OCI-LY7 (cell line): ENCODE results near the gene HTT-AS. TPM values are rescaled to one million over a fixed set of nuclear protein-coding genes. Genes with fewer than 3 reads are reported as not detected.

Experiments used
- BruUV-seq: library from RNA; stranded (reverse); fragments of 400-500 nt; replicated peaks from 2 replicates; lab custom pipeline; 2021; lab: Mats Ljungman, UMichigan
- CTCF ChIA-PET: fragments of 300-600 bp; sonication (Branson Sonifier 250); formaldehyde crosslinking; loops from one replicate; lab custom pipeline; 2022; ENCODE audit warnings: antibody characterized with exemption; ENCODE audit not compliant: unreplicated experiment; lab: Charles Lee
- POLR2A ChIA-PET: fragments of 300-600 bp; sonication (Branson Sonifier 250); formaldehyde crosslinking; loops from one replicate; lab custom pipeline; 2022; ENCODE audit warnings: antibody characterized with exemption; lab: Charles Lee
- DNase-seq: peaks from one replicate; pipeline ENCODE4 v3.0.0-alpha.2; 2015; ENCODE audit warnings: low spot score
- H2AFZ ChIP-seq: fragments of 200-600 bp; sonication (generic), shearing (Covaris generic); 2 replicates; pipeline ENCODE4 v1.6.1; 2014; ENCODE audit warnings: mild to moderate bottlenecking, antibody characterized with exemption, low read length, moderate library complexity
- H3K27ac ChIP-seq: fragments of 200-600 bp; sonication (generic); 2 replicates; pipeline ENCODE4 v1.5.1; 2014; ENCODE audit warnings: mixed run types, low read depth, mild to moderate bottlenecking, moderate library complexity, low read length, inconsistent platforms; ENCODE audit not compliant: poor library complexity, severe bottlenecking
- H3K36me3 ChIP-seq: fragments of 200-600 bp; sonication (generic); 2 replicates; pipeline ENCODE4 v1.6.1; 2014; ENCODE audit warnings: mild to moderate bottlenecking, antibody characterized with exemption, low read length, moderate library complexity, mixed read lengths; ENCODE audit not compliant: insufficient read depth
- H3K4me1 ChIP-seq: fragments of 200-600 bp; sonication (generic); 2 replicates; pipeline ENCODE4 v1.5.1; 2014; ENCODE audit warnings: mild to moderate bottlenecking, low read length; ENCODE audit not compliant: insufficient read depth, poor library complexity, severe bottlenecking
- H3K4me2 ChIP-seq: fragments of 200-600 bp; sonication (generic); 2 replicates; pipeline ENCODE4 v1.6.1; 2014; ENCODE audit warnings: mild to moderate bottlenecking, low read length
- H3K4me3 ChIP-seq: fragments of 200-600 bp; sonication (generic); 2 replicates; pipeline ENCODE4 v1.5.1; 2014; ENCODE audit warnings: mild to moderate bottlenecking, low read depth, low read length; ENCODE audit not compliant: poor library complexity, severe bottlenecking
- H3K79me2 ChIP-seq: fragments of 200-600 bp; sonication (generic); 2 replicates; pipeline ENCODE4 v1.6.1; 2016; ENCODE audit warnings: low read depth, mild to moderate bottlenecking, low read length, moderate library complexity, mixed read lengths; ENCODE audit not compliant: insufficient read depth
- H3K9me2 ChIP-seq: fragments of 200-600 bp; sonication (generic); 2 replicates; pipeline ENCODE4 v1.6.1; 2016; ENCODE audit warnings: mild to moderate bottlenecking, low read length, mixed read lengths; ENCODE audit not compliant: insufficient read depth
- H3K9me3 ChIP-seq: fragments of 200-600 bp; sonication (generic); 2 replicates; pipeline ENCODE4 v1.6.1; 2014; ENCODE audit warnings: mild to moderate bottlenecking, mixed run types, low read length, mixed read lengths
- H4K20me1 ChIP-seq: fragments of 200-600 bp; sonication (generic); 2 replicates; pipeline ENCODE4 v1.6.1; 2014; ENCODE audit warnings: mild to moderate bottlenecking, antibody characterized with exemption, low read length, moderate library complexity, mixed read lengths; ENCODE audit not compliant: insufficient read depth
- EZH2phosphoT487 ChIP-seq: fragments of 200-600 bp; sonication (generic); IDR thresholded peaks from 2 replicates; pipeline ENCODE4 v1.6.1; 2018; ENCODE audit warnings: low read depth, borderline replicate concordance, mild to moderate bottlenecking, mixed run types, antibody characterized with exemption, low read length, moderate library complexity, mixed read lengths
- intact Hi-C: fragments of 100-400 bp; cut with micrococcal nuclease; formaldehyde crosslinking; loops from one replicate; pipeline ENCODE4 v1.10.0; 2022; ENCODE audit not compliant: unreplicated experiment
- total RNA-seq, 2 experiments: library from RNA; depleted of rRNA in 1 of 2; stranded (reverse); fragments of >200 nt in 1 of 2; shearing (Covaris generic) in 1 of 2; gene quantifications; 2 replicates each; pipeline ENCODE4 v1.2.3, GENCODE V29; 2014 to 2022
- TF ChIP-seq, protein P1 (sequence below): fragments of 200-600 bp; sonication (generic); conservative IDR thresholded peaks from 2 replicates; pipeline ENCODE4 v1.5.1; 2014; ENCODE audit warnings: mild to moderate bottlenecking, antibody characterized with exemption, low read length, moderate library complexity, mixed read lengths

The HTT-AS gene
- total RNA-seq, 2 experiments from 2014 or later: not detected

DNA sequence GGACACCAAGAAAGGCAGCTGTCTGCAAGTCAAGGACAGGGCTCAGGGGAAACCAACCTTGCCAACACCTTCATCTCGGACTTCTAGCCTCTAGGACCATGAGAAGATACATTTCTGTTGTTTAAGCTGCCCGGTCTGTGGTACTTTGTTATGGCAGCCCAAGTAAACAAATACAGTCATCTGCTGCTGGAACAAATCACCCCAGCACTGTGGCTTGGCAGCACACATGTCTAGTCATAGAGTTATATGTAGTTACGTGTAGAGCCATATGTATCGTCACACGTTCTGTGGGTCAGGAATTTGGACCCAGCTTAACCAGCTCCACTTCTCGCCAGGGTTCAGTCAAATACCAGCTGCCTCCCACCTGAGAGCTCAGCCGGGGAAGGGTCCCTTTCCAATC is 2.5 kb downstream of the HTT-AS start:
- no peaks in the 10 kb centered on the region for H3K36me3 ChIP-seq
- H3K79me2 ChIP-seq: peaks cover 19% of the 10 kb centered on the region
- no TSS peak for BruUV-seq
- POLR2A ChIA-PET: interaction anchor here (0.5 to 2.4 kb wide), 2 partner anchors 13 to 108 kb away, joined by 3 to 6 read pairs; no protein-coding TSS in a partner anchor
- intact Hi-C loops: no loop called here
- no peak overlapping the region for H3K4me3 ChIP-seq
- H3K27ac ChIP-seq: no peak overlapping the region
- no peak for TF ChIP-seq EZH2phosphoT487
- TF ChIP-seq, protein P1, sequence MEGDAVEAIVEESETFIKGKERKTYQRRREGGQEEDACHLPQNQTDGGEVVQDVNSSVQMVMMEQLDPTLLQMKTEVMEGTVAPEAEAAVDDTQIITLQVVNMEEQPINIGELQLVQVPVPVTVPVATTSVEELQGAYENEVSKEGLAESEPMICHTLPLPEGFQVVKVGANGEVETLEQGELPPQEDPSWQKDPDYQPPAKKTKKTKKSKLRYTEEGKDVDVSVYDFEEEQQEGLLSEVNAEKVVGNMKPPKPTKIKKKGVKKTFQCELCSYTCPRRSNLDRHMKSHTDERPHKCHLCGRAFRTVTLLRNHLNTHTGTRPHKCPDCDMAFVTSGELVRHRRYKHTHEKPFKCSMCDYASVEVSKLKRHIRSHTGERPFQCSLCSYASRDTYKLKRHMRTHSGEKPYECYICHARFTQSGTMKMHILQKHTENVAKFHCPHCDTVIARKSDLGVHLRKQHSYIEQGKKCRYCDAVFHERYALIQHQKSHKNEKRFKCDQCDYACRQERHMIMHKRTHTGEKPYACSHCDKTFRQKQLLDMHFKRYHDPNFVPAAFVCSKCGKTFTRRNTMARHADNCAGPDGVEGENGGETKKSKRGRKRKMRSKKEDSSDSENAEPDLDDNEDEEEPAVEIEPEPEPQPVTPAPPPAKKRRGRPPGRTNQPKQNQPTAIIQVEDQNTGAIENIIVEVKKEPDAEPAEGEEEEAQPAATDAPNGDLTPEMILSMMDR: no peak
- DNase-seq: no peak
- H3K9me2 ChIP-seq: no peaks in the 10 kb centered on the region
- H2AFZ ChIP-seq: no peak overlapping the region
- H3K4me2 ChIP-seq: no peak overlapping the region
- CTCF ChIA-PET: no interaction called here
- H3K4me1 ChIP-seq: peaks cover 16% of the 10 kb centered on the region
- no peaks in the 10 kb centered on the region for H3K9me3 ChIP-seq
- no peaks in the 10 kb centered on the region for H4K20me1 ChIP-seq

DNA sequence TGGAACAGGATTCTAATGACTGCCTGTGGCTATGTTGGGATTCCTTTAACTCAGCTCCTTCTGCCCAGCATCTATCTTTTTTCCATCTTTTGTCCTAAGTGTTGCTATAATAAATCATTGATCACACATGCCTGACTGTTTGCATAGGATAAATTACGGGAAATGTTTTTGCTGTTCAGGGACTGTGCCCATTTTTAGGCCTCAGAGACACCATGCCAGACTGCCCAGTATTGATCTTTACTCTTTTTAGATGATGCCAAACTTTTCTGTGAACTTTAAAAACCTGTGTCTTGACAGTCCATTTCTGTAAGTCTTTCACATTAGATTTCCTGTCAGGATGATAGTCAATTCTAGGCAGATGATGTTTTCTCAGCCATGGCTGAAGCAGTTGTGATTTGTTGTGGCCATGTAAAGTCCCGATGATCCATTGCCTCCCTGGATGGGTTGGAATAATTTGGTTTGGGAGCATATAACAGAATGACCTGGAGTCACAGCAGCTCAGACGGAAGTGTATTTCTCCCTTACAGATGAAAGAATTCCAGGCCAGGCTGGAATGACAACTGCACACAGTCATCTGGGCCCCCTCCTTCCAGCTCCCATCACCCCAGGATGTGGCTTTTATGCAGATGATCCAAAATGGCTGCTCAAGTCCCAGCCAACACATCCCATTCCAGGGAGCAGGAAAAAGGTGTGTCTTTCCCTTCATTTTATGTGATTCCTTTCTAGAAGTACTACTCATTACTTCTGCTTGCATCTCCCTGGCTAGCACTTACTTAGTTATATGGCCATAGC is 3.4 kb downstream of the HTT-AS start:
- no peak for TF ChIP-seq EZH2phosphoT487
- TF ChIP-seq, protein P1: no peak
- DNase-seq: no peak
- Histone ChIP-seq H3K36me3 (no peaks in the 10 kb centered on the region), H3K4me3 (no peak overlapping the region), H3K79me2 (peaks cover 10% of the 10 kb centered on the region), H2AFZ (no peak overlapping the region), H4K20me1 (no peaks in the 10 kb centered on the region), H3K9me2 (no peaks in the 10 kb centered on the region), H3K27ac (no peak overlapping the region), H3K4me1 (peaks cover 7% of the 10 kb centered on the region), H3K9me3 (no peaks in the 10 kb centered on the region), H3K4me2 (no peak overlapping the region)
- ChIA-PET POLR2A (interaction anchor here (0.6 to 2.4 kb wide), 3 partner anchors 12 to 87 kb away, joined by 3 to 6 read pairs (median 3); no protein-coding TSS in a partner anchor), CTCF (no interaction called here)
- BruUV-seq: no TSS peak
- intact Hi-C loops: no loop called here

DNA sequence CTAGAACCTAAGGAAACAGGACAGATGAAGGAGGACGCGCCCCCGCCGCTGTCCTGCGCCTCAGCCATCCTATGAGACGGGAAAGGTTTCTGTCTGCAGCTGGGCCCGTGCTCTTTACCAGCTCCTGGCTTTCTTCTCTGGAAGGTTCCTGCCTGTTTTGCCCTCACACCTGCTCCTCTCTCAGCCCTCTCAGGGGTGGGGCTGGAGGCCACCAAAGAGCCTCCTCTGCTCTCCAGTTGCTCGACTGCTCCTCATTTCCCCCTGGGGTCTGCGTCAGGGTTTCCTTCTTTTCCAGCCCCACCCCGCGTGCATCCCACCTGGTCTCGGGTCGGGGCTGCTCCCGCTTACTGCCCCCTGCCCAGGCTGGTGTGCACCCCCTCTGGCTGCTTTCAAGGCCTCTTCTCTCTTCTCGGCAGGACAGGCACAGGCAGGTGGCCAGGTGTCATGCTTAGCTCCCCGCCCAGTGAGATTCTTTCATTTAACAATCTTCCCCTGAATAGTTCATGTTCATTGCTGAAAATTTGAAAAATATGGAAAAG is 4.6 kb downstream of the HTT-AS start:
- H3K36me3 ChIP-seq: no peaks in the 10 kb centered on the region
- no peak overlapping the region for H2AFZ ChIP-seq
- H3K27ac ChIP-seq: no peak overlapping the region
- TF ChIP-seq EZH2phosphoT487: no peak
- TF ChIP-seq, protein P1: no peak
- peaks cover 1% of the 10 kb centered on the region; the same call in 1 of the 2 replicates for H3K9me3 ChIP-seq
- DNase-seq: no peak
- no TSS peak for BruUV-seq
- CTCF ChIA-PET: no interaction called here
- intact Hi-C loops: no loop called here
- POLR2A ChIA-PET: no interaction called here
- H3K4me3 ChIP-seq: no peak overlapping the region
- H4K20me1 ChIP-seq: no peaks in the 10 kb centered on the region
- no peaks in the 10 kb centered on the region for H3K79me2 ChIP-seq
- no peak overlapping the region for H3K4me2 ChIP-seq
- peaks cover 6% of the 10 kb centered on the region for H3K4me1 ChIP-seq
- H3K9me2 ChIP-seq: no peaks in the 10 kb centered on the region
